ENCODE measurements around the gene RAX2. TPM values are rescaled to one million over a fixed set of nuclear protein-coding genes. Genes with fewer than 3 reads are reported as not detected.

Gene RAX2
- total and polyA plus RNA-seq, 2 of the 13 experiments (the other 11 are each of a cell fraction or from before 2014, with no cell fraction given), result not detected

DNA sequence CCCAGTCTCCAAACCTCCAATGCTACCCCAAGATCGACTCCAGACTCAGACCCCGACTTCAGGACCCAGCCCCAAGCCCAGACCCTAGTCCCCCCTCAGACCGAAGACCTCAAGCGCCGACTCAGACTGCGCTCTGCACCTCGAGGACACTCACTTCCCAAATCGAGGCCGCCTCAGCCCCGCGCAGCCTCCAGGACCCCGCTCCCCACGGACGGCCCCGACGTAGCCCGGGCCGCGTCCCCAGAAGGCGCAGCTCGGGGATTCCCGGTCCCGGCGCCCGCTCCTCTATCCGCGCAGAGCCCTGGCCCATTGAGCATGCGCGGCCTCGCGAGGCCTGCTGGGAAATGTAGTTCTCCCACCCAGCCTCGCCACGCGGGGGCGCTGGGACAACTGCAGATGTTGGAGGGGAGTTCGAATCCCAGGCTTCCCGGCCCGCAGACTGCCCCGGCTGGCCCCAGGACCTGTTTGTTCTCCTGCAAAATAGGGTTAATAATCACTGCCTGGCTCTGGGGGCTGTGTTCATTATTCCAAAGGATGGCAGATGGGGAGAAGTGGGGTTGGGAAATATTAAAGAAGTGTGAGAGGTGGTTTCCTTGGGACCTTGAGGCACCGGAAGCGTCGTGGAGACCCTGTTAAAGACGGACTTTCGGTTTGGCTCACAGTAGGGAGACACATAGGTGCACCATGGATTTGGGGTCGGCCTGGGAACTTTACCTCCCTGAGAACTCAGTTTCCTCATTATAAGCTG is 10.5 kb downstream of the RAX2 start, which contains the start of gene APBA3 (continued):
- TF ChIP-seq ZNF775 (CRISPR knock-in tag; IDR thresholded peaks at IDR 0.05; ENCODE audit: borderline replicate concordance), result no peak
- TF ChIP-seq ATF7-NPFF (CRISPR knock-in tag; IDR thresholded peaks at IDR 0.05; ENCODE audit: low read depth), result no peak
- no peak; the same call in 1 of the 2 replicates for TF ChIP-seq ZNF782 (CRISPR knock-in tag; IDR thresholded peaks at IDR 0.05; ENCODE audit: borderline replicate concordance)
- no peak for TF ChIP-seq MED8 (CRISPR knock-in tag; IDR thresholded peaks at IDR 0.05; ENCODE audit: insufficient replicate concordance)
- 0 out of 2 replicates have a peak, but pooled peaks have one; percentile 26 for TF ChIP-seq RXRA (CRISPR knock-in tag; IDR thresholded peaks at IDR 0.05)
- TF ChIP-seq ZNF484 (CRISPR knock-in tag; IDR thresholded peaks at IDR 0.05; ENCODE audit: borderline replicate concordance, low read depth), result peak; percentile 82; the same call in 1 of the 2 replicates
- TF ChIP-seq ZNF326 (CRISPR knock-in tag; IDR thresholded peaks at IDR 0.05; ENCODE audit: borderline replicate concordance), result no peak
- TF ChIP-seq ZNF678 (CRISPR knock-in tag; IDR thresholded peaks at IDR 0.05), result no peak
- TF ChIP-seq ZNF850 (CRISPR knock-in tag; conservative IDR thresholded peaks at IDR 0.05), result no peak
- peak; percentile 81; the same call in 1 of the 2 replicates for TF ChIP-seq TAF1 (CRISPR knock-in tag; IDR thresholded peaks at IDR 0.05)
- TF ChIP-seq ZSCAN30 (CRISPR knock-in tag; IDR thresholded peaks at IDR 0.05), result no peak
- TF ChIP-seq, protein P1, sequence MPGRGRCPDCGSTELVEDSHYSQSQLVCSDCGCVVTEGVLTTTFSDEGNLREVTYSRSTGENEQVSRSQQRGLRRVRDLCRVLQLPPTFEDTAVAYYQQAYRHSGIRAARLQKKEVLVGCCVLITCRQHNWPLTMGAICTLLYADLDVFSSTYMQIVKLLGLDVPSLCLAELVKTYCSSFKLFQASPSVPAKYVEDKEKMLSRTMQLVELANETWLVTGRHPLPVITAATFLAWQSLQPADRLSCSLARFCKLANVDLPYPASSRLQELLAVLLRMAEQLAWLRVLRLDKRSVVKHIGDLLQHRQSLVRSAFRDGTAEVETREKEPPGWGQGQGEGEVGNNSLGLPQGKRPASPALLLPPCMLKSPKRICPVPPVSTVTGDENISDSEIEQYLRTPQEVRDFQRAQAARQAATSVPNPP (CRISPR knock-in tag; IDR thresholded peaks at IDR 0.05), result no peak
- no peak for TF ChIP-seq FOSL1 (CRISPR knock-in tag; IDR thresholded peaks at IDR 0.05; ENCODE audit: borderline replicate concordance)
- TF ChIP-seq, protein P2, sequence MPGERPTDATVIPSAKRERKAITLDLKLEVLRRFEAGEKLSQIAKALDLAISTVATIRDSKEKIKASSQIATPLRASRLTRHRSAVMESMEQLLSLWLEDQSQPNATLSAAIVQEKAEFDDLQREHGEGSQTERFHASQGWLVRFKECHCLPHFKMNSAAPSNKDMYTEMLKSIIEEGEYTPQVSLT (CRISPR knock-in tag; IDR thresholded peaks at IDR 0.05; ENCODE audit: borderline replicate concordance, low read depth), result no peak
- peak; percentile 66; the same call in 1 of the 2 replicates for TF ChIP-seq MXD4 (CRISPR knock-in tag; IDR thresholded peaks at IDR 0.05)
- TF ChIP-seq, protein P3, sequence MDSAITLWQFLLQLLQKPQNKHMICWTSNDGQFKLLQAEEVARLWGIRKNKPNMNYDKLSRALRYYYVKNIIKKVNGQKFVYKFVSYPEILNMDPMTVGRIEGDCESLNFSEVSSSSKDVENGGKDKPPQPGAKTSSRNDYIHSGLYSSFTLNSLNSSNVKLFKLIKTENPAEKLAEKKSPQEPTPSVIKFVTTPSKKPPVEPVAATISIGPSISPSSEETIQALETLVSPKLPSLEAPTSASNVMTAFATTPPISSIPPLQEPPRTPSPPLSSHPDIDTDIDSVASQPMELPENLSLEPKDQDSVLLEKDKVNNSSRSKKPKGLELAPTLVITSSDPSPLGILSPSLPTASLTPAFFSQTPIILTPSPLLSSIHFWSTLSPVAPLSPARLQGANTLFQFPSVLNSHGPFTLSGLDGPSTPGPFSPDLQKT (CRISPR knock-in tag; IDR thresholded peaks at IDR 0.05; ENCODE audit: borderline replicate concordance), result no peak
- no peak for TF ChIP-seq ZSCAN12 (CRISPR knock-in tag; IDR thresholded peaks at IDR 0.05)
- no peak; the same call in 1 of the 2 replicates for TF ChIP-seq ARNT2 (CRISPR knock-in tag; IDR thresholded peaks at IDR 0.05; ENCODE audit: low read depth)
- TF ChIP-seq PLRG1 (conservative IDR thresholded peaks at IDR 0.05), result no peak
- TF ChIP-seq ZBTB38 (CRISPR knock-in tag; IDR thresholded peaks at IDR 0.05), result 0 out of 2 replicates have a peak, but pooled peaks have one; percentile 30
- TF ChIP-seq ZNF256 (CRISPR knock-in tag; conservative IDR thresholded peaks at IDR 0.05), result peak; percentile 82; the same call in 1 of the 2 replicates
- TF ChIP-seq ZNF788 (CRISPR knock-in tag; IDR thresholded peaks at IDR 0.05; ENCODE audit: borderline replicate concordance), result peak; percentile 84; the same call in 1 of the 2 replicates
- TF ChIP-seq, protein P4, sequence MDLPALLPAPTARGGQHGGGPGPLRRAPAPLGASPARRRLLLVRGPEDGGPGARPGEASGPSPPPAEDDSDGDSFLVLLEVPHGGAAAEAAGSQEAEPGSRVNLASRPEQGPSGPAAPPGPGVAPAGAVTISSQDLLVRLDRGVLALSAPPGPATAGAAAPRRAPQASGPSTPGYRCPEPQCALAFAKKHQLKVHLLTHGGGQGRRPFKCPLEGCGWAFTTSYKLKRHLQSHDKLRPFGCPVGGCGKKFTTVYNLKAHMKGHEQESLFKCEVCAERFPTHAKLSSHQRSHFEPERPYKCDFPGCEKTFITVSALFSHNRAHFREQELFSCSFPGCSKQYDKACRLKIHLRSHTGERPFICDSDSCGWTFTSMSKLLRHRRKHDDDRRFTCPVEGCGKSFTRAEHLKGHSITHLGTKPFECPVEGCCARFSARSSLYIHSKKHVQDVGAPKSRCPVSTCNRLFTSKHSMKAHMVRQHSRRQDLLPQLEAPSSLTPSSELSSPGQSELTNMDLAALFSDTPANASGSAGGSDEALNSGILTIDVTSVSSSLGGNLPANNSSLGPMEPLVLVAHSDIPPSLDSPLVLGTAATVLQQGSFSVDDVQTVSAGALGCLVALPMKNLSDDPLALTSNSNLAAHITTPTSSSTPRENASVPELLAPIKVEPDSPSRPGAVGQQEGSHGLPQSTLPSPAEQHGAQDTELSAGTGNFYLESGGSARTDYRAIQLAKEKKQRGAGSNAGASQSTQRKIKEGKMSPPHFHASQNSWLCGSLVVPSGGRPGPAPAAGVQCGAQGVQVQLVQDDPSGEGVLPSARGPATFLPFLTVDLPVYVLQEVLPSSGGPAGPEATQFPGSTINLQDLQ (CRISPR knock-in tag; IDR thresholded peaks at IDR 0.05), result no peak
- no peak for TF ChIP-seq ZNF569 (CRISPR knock-in tag; IDR thresholded peaks at IDR 0.05; ENCODE audit: borderline replicate concordance)
- TF ChIP-seq KAT7 (CRISPR knock-in tag; IDR thresholded peaks at IDR 0.05; ENCODE audit: borderline replicate concordance), result no peak; the same call in 1 of the 2 replicates
